Type B pancreatic cell (in vitro differentiated cells): Measurements from ENCODE around the gene AREL1. TPM values are rescaled to one million over a fixed set of nuclear protein-coding genes. Genes with fewer than 3 reads are reported as not detected.

Experiments
- DNase-seq: peaks from one replicate; pipeline ENCODE4 v3.0.0; 2021; ENCODE audit warnings: mixed read lengths; ENCODE audit not compliant: unreplicated experiment; ENCODE audit errors: extremely low spot score
- H3K27ac Mint-ChIP-seq: 2 replicates; pipeline ENCODE4 v1.8.0; 2021; ENCODE audit warnings: mild to moderate bottlenecking, mixed read lengths
- H3K27me3 Mint-ChIP-seq: 2 replicates; pipeline ENCODE4 v1.8.0; 2021; ENCODE audit warnings: mixed read lengths
- H3K36me3 Mint-ChIP-seq: 2 replicates; pipeline ENCODE4 v1.8.0; 2021; ENCODE audit warnings: mixed read lengths
- H3K4me1 Mint-ChIP-seq: one replicate; pipeline ENCODE4 v1.8.0; 2021; ENCODE audit warnings: mixed read lengths; ENCODE audit not compliant: unreplicated experiment
- H3K4me3 Mint-ChIP-seq: 2 replicates; pipeline ENCODE4 v1.8.0; 2021; ENCODE audit warnings: mild to moderate bottlenecking, mixed read lengths
- H3K9me3 Mint-ChIP-seq: 2 replicates; pipeline ENCODE4 v1.8.0; 2021; ENCODE audit warnings: mixed read lengths
- total RNA-seq: library from RNA; stranded (reverse); gene quantifications from 2 replicates; pipeline ENCODE4 v1.2.1, GENCODE V29; 2021; ENCODE audit warnings: low replicate concordance
- TF ChIP-seq, protein P1 (sequence below): fragments of 200-600 bp; sonication (generic); conservative IDR thresholded peaks from 2 replicates; pipeline ENCODE4 v1.5.0; 2021; ENCODE audit warnings: antibody characterized with exemption, mild to moderate bottlenecking

The AREL1 gene
- total RNA-seq, 1 donor from 2014 or later: 41.5 TPM

DNA sequence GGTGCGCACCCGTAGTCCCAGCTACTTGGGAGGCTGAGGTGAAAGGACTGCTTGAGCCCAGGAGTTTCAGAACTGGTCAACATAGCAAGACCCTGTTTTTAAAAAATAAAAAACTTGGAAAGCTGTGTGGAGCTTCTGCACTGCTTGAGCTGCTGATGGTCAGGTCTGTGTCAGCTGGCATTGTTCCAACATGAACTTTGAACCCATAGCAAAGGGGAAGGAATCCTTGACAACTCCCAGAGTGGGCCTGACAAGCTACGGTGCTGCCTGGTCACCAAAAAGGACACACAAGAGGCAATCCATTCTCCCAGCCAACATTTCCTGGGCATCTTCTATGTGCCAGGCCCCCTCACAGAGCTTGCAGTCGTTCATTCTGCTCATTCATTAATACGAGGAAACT, 84.5 kb downstream of the AREL1 start:
- Mint-ChIP-seq H3K4me1 (peaks cover 11% of the 10 kb centered on the region), H3K27me3 (peaks cover 6% of the 10 kb centered on the region), H3K9me3 (no peaks in the 10 kb centered on the region), H3K4me3 (no peak overlapping the region), H3K27ac (no peak overlapping the region), H3K36me3 (no peaks in the 10 kb centered on the region)
- TF ChIP-seq, protein P1, sequence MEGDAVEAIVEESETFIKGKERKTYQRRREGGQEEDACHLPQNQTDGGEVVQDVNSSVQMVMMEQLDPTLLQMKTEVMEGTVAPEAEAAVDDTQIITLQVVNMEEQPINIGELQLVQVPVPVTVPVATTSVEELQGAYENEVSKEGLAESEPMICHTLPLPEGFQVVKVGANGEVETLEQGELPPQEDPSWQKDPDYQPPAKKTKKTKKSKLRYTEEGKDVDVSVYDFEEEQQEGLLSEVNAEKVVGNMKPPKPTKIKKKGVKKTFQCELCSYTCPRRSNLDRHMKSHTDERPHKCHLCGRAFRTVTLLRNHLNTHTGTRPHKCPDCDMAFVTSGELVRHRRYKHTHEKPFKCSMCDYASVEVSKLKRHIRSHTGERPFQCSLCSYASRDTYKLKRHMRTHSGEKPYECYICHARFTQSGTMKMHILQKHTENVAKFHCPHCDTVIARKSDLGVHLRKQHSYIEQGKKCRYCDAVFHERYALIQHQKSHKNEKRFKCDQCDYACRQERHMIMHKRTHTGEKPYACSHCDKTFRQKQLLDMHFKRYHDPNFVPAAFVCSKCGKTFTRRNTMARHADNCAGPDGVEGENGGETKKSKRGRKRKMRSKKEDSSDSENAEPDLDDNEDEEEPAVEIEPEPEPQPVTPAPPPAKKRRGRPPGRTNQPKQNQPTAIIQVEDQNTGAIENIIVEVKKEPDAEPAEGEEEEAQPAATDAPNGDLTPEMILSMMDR: no peak
- DNase-seq: no peak

DNA sequence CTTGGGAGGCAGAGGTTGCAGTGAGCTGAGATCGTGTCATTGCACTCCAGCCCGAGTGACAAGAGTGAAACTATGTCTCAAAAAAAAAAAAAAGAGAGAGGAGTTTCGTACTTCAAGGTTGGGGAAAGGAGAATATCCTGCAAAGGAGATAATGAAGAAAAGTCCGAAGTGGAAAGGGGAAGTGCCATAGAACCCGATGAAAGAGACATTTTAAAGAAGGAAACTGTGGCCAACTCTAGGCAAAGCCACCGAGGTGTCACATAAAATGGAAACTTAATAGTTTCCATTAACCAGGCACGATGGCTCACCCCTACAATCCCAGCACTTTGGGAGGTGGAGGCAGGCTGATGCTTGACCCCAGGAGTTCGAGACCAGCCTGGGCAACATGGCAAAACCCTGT, 85.8 kb downstream of the AREL1 start:
- peaks cover 6% of the 10 kb centered on the region for H3K27me3 Mint-ChIP-seq
- DNase-seq: no peak
- H3K9me3 Mint-ChIP-seq: no peaks in the 10 kb centered on the region
- no peak overlapping the region for H3K4me3 Mint-ChIP-seq
- TF ChIP-seq, protein P1: no peak
- H3K27ac Mint-ChIP-seq: no peak overlapping the region
- peaks cover 5% of the 10 kb centered on the region for H3K4me1 Mint-ChIP-seq
- no peaks in the 10 kb centered on the region for H3K36me3 Mint-ChIP-seq

GRCh38 chr14:74622257-74622656, 90.6 kb downstream of the AREL1 start:
- H3K9me3 Mint-ChIP-seq: no peaks in the 10 kb centered on the region
- H3K36me3 Mint-ChIP-seq: no peaks in the 10 kb centered on the region
- peaks cover 14% of the 10 kb centered on the region for H3K27me3 Mint-ChIP-seq
- TF ChIP-seq, protein P1: no peak
- no peak overlapping the region for H3K4me3 Mint-ChIP-seq
- DNase-seq: no peak
- no peak overlapping the region for H3K27ac Mint-ChIP-seq
- H3K4me1 Mint-ChIP-seq: no peaks in the 10 kb centered on the region

DNA sequence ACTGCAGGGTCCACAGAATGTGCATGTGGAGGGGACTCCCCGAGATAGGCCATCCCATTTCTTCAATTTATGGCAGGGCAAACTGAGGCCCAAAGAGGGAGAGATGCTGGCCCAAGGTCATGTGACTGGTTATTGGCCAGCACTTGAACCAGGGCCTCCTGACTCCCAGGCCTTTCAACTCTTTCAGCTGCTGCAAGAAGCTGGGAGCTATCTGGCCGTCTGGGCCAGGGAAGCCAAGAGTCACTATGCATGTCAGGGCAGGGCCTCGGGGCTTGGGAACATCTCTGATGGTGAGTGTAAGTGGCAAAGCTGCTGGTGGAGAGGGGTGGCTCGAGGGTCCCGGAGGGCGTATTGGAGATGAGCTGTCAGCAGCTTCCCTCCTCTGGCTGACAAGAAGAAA, 91.3 kb downstream of the AREL1 start:
- H3K4me1 Mint-ChIP-seq: no peaks in the 10 kb centered on the region
- DNase-seq: no peak
- TF ChIP-seq, protein P1: no peak
- H3K9me3 Mint-ChIP-seq: no peaks in the 10 kb centered on the region
- no peak overlapping the region for H3K27ac Mint-ChIP-seq
- no peaks in the 10 kb centered on the region for H3K36me3 Mint-ChIP-seq
- no peak overlapping the region for H3K4me3 Mint-ChIP-seq
- peaks cover 15% of the 10 kb centered on the region for H3K27me3 Mint-ChIP-seq

DNA sequence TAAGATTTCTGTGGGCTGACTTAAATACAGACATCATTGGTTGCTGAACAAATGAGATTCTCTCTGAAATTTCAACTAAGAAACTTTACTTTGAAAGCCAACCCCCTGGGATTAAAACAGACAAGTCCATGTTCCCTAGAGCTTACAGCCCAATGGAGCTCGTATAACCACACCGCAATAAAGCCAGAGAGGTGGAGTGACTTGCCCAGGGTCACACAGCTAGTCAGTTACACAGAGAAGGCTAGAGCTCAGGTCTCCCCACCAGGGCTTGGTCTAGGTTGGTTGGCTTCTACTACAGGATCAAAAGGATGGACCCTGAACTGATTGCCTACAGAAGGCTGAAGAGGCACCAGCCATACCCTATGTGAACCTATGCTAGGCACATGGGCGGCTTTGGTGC, 92.0 kb downstream of the AREL1 start:
- Mint-ChIP-seq H3K4me3 (no peak overlapping the region), H3K36me3 (no peaks in the 10 kb centered on the region), H3K27ac (no peak overlapping the region), H3K4me1 (no peaks in the 10 kb centered on the region), H3K9me3 (no peaks in the 10 kb centered on the region), H3K27me3 (peaks cover 22% of the 10 kb centered on the region)
- DNase-seq: no peak
- TF ChIP-seq, protein P1: no peak

GRCh38 chr14:74620497-74620921, 92.4 kb downstream of the AREL1 start:
- H3K4me1 Mint-ChIP-seq: no peaks in the 10 kb centered on the region
- no peaks in the 10 kb centered on the region for H3K9me3 Mint-ChIP-seq
- no peak for DNase-seq
- H3K27ac Mint-ChIP-seq: no peak overlapping the region
- TF ChIP-seq, protein P1: no peak
- H3K4me3 Mint-ChIP-seq: no peak overlapping the region
- H3K27me3 Mint-ChIP-seq: peaks cover 26% of the 10 kb centered on the region
- H3K36me3 Mint-ChIP-seq: no peaks in the 10 kb centered on the region
